Prostate gland (tissue), 2 donors: ENCODE data around the gene MARCHF4. TPM values are rescaled to one million over a fixed set of nuclear protein-coding genes. Genes with fewer than 3 reads are reported as not detected.

ENCODE experiments used
- DNase-seq: peaks from one replicate; pipeline ENCODE4 v3.0.0-alpha.2; 2019; ENCODE audit warnings: low spot score
- H3K27ac ChIP-seq, 2 donors: fragments of 200-600 bp; sonication (generic); 2 replicates each; pipeline ENCODE4 v1.5.1; 2017 to 2019
- H3K27me3 ChIP-seq: fragments of 200-600 bp; sonication (generic); replicated peaks from 2 replicates; pipeline ENCODE4 v1.5.1; 2019; ENCODE audit not compliant: insufficient read depth
- H3K36me3 ChIP-seq, 2 donors: fragments of 200-600 bp; sonication (generic); 1 replicate in 1 of 2; 2 replicates in 1 of 2; pipeline versions ENCODE4 v1.5.1 to v1.8.1; 2017 to 2019
- H3K4me1 ChIP-seq: fragments of 200-600 bp; sonication (generic); replicated peaks from 2 replicates; pipeline ENCODE4 v1.5.1; 2019
- H3K4me3 ChIP-seq, 2 donors: fragments of 200-600 bp; sonication (generic); 2 replicates each; pipeline ENCODE4 v1.5.1; 2017 to 2019
- H3K9me3 ChIP-seq: fragments of 200-600 bp; sonication (generic); 2 replicates; pipeline ENCODE4 v1.5.1; 2017
- POLR2A ChIP-seq: fragments of 450-650 bp; IDR thresholded peaks from one replicate; pipeline ENCODE4 v1.6.1; 2016; ENCODE audit warnings: antibody characterized with exemption, mild to moderate bottlenecking
- POLR2AphosphoS5 ChIP-seq: sonication (generic); formaldehyde crosslinking; IDR thresholded peaks from one replicate; pipeline ENCODE4 v1.6.1; 2017; ENCODE audit warnings: antibody characterized with exemption
- WGBS: methylation state at CpG from one replicate; pipeline ENCODE4 v1.1.5; 2018; 5-methylcytosine and 5-hydroxymethylcytosine counted together
- intact Hi-C: fragments of 100-400 bp; cut with DNase I; formaldehyde crosslinking; loops from one replicate; pipeline ENCODE4 v1.14.2; 2022
- total RNA-seq, 2 donors: library from RNA; depleted of rRNA; stranded (reverse); fragments of >200 nt; gene quantifications; one replicate each; pipeline ENCODE4 v1.1.0, GENCODE V29; 2016
- TF ChIP-seq, protein P1 (sequence below), 4 experiments: fragments of 200-600 bp in 2 of 4; fragments of 450-650 bp in 2 of 4; sonication (generic) in 2 of 4; IDR thresholded peaks; 1 replicate in 3 of 4; 2 replicates in 1 of 4; pipeline ENCODE4 v1.5.1; 2016 to 2019; ENCODE audit warnings: antibody characterized with exemption in 4 of 4, mild to moderate bottlenecking in 2 of 4, moderate library complexity in 2 of 4

The MARCHF4 gene
- total RNA-seq, 2 donors from 2014 or later: not detected

DNA sequence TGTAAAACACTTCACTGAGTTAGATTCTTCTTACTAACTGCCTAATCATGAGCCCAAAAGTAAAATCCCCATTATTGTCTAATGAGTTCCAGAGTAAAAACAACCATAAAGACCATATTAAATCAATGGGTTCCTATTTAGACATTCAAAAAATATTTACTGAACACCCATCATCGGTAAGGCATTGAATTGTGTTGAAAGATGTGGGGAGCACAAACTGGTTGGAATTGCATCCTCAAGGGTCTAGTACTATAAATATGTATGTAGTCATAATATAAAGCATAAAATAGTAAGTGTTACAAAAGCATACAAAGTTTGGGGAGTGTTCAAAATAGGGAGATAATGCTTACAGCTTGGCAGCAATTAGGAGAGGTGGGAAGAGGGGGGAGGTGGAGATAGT, 3.0 kb upstream of the MARCHF4 start:
- Histone ChIP-seq H3K4me1 (peaks cover 2% of the 10 kb centered on the region), H3K4me3 (no peak overlapping the region), H3K27me3 (peaks cover 3% of the 10 kb centered on the region), H3K9me3 (no peaks in the 10 kb centered on the region), H3K27ac (no peak overlapping the region), H3K36me3 (no peaks in the 10 kb centered on the region)
- TF ChIP-seq POLR2AphosphoS5 (no peak), POLR2A (no peak)
- TF ChIP-seq, protein P1, sequence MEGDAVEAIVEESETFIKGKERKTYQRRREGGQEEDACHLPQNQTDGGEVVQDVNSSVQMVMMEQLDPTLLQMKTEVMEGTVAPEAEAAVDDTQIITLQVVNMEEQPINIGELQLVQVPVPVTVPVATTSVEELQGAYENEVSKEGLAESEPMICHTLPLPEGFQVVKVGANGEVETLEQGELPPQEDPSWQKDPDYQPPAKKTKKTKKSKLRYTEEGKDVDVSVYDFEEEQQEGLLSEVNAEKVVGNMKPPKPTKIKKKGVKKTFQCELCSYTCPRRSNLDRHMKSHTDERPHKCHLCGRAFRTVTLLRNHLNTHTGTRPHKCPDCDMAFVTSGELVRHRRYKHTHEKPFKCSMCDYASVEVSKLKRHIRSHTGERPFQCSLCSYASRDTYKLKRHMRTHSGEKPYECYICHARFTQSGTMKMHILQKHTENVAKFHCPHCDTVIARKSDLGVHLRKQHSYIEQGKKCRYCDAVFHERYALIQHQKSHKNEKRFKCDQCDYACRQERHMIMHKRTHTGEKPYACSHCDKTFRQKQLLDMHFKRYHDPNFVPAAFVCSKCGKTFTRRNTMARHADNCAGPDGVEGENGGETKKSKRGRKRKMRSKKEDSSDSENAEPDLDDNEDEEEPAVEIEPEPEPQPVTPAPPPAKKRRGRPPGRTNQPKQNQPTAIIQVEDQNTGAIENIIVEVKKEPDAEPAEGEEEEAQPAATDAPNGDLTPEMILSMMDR (IDR thresholded peaks at IDR 0.05): no peak
- 82% methylated on average over 1 of the region's 1 CpG for WGBS
- intact Hi-C loops: no loop called here
- DNase-seq: no peak

DNA sequence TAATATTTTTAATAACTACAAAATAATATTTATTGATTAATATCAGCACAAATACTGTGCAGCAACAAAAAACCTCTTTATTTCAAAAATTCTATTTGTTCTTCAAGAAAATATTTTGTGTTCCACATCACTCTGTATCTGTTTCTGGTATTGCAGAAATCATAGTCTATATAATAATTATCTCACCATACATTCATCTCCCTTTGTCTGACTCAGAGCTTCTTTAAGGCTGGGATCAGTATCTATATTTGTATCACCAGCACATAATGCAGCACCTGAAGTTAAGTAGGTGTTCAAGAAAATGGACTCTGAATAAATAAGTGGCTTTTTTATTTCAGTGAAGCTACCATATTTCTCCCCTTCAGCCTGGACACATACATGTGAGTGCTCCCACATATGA, 1.6 kb upstream of the MARCHF4 start:
- Histone ChIP-seq H3K4me1 (peaks cover 2% of the 10 kb centered on the region), H3K27me3 (peaks cover 6% of the 10 kb centered on the region), H3K4me3 (no peak overlapping the region), H3K27ac (no peak overlapping the region), H3K9me3 (no peaks in the 10 kb centered on the region), H3K36me3 (no peaks in the 10 kb centered on the region)
- intact Hi-C loops: no loop called here
- DNase-seq: no peak
- TF ChIP-seq POLR2AphosphoS5 (no peak), POLR2A (no peak)
- TF ChIP-seq, protein P1 (IDR thresholded peaks at IDR 0.05): no peak

DNA sequence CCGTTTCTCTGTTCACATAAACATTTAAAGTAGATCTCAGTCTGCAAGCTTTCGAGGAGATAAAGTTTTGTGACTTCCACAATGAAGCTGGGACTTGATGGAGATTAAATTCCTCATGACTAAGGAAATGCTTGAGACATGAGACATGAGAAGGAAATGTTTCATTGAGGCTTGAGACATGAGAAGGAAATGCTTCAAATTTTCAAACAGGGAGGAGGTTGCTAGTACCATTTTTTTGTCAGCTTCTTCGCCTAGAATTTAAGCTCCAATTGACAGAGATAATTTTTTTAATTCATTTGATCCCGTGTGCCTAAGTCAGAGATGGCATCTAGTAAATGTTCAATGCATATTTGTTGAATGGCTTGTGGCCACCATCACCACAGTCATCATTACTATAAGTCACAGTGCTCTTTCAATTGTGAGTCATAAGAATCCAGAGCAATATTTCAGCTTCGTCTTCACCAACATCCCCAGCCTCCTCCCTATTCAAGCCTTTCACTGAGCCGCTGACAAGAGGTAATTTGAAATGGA, 543 bp upstream of the MARCHF4 start:
- Histone ChIP-seq H3K27me3 (peaks cover 6% of the 10 kb centered on the region), H3K9me3 (no peaks in the 10 kb centered on the region), H3K27ac (no peak overlapping the region), H3K4me1 (peaks cover 2% of the 10 kb centered on the region), H3K36me3 (no peaks in the 10 kb centered on the region), H3K4me3 (no peak overlapping the region)
- TF ChIP-seq, protein P1 (IDR thresholded peaks at IDR 0.05): no peak
- no peak for TF ChIP-seq POLR2A
- TF ChIP-seq POLR2AphosphoS5: no peak
- intact Hi-C loops: no loop called here
- DNase-seq: no peak
- WGBS: 33% methylated on average over 6 of the region's 6 CpGs

DNA sequence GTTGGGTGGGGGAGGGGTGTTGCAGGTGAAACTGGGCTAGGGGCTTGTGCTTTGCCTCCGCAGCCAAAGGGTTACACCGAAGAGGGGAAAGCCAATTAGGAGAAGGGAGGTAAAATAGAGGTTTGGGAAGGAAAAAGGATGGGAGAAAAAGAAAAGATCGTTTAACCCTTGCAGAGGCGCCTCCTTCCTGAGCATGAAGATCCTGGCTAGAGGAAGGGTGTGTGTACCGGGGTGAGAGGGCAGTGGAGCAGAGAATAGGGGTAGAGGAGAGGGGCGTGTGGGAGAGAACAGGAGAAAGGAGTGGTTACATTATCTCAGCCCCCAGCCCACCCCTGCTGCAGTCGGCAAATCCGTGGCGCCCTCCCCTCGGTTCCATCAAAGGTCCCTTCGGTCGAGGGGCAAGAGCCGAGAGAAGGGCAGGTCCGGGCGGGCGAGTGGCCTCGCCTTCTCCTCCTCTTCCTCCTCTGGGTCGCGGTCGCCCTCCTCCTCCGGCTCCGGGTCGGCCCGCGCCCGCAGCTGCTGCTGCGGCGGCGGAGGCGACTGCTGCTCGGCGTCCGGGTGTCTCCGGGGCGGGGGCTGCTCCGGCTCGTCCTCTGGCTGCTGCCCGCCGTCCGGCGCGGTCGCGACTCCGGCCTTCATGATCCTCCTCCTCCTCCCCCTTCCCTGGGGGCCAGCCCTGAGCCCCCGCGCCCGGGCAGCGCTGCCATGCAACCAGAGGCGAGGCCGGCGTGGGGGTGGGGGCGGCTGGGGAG, 1.1 kb downstream of the MARCHF4 start:
- no peak for DNase-seq
- H3K36me3 ChIP-seq: no peaks in the 10 kb centered on the region
- TF ChIP-seq, protein P1 (IDR thresholded peaks at IDR 0.05): no peak
- TF ChIP-seq POLR2AphosphoS5: no peak
- no peak for TF ChIP-seq POLR2A
- H3K9me3 ChIP-seq: no peaks in the 10 kb centered on the region
- WGBS: 1% methylated on average over 51 of the region's 53 CpGs
- H3K27ac ChIP-seq: no peak overlapping the region
- H3K27me3 ChIP-seq: peaks cover 6% of the 10 kb centered on the region
- intact Hi-C loops: no loop called here
- peak overlapping the region in 1 of 2 donors; percentile 17 for H3K4me3 ChIP-seq
- peaks cover 2% of the 10 kb centered on the region for H3K4me1 ChIP-seq

DNA sequence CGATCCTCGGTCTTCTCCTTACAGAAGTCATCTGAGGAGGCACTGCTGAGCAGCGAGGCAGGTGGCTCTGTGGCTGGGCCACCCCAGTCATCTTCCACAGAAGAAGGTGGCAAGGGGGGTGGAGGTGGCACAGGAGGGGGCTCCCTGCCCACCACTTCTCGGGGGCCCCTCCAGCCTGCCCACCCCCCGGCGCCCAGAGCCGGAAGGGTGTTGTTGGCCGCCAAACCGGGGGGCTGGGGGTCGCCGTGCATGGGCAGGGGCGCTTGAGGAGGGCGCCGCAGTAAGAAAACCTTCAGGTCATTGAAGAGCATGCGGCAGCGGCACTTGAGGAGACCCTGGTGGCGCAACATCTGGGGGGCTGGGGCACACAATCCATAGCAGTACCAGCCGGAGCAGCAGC, 2.5 kb downstream of the MARCHF4 start:
- WGBS: 81% methylated on average over 18 of the region's 18 CpGs
- H3K27me3 ChIP-seq: peaks cover 6% of the 10 kb centered on the region
- no peak overlapping the region for H3K4me3 ChIP-seq
- peaks cover 2% of the 10 kb centered on the region for H3K4me1 ChIP-seq
- TF ChIP-seq, protein P1 (IDR thresholded peaks at IDR 0.05): no peak
- no peak for TF ChIP-seq POLR2AphosphoS5
- no peak for TF ChIP-seq POLR2A
- DNase-seq: no peak
- no peaks in the 10 kb centered on the region for H3K9me3 ChIP-seq
- intact Hi-C loops: no loop called here
- H3K36me3 ChIP-seq: no peaks in the 10 kb centered on the region
- no peak overlapping the region for H3K27ac ChIP-seq
